GM12892 (cell line): ENCODE results near the gene LCE6A.

Experiments used
- POLR2A ChIP-seq: IDR thresholded peaks from 2 replicates; pipeline ENCODE4 v1.6.1; 2011; ENCODE audit warnings: low read depth, low read length, control low read depth
- POLR2AphosphoS5 ChIP-seq: IDR thresholded peaks from 2 replicates; pipeline ENCODE4 v1.6.1; 2011; ENCODE audit warnings: low read depth, low read length, control low read depth
- TAF1 ChIP-seq: IDR thresholded peaks from 2 replicates; pipeline ENCODE4 v1.6.1; 2011; ENCODE audit warnings: low read depth, mild to moderate bottlenecking, control low read depth, low read length, borderline replicate concordance

DNA sequence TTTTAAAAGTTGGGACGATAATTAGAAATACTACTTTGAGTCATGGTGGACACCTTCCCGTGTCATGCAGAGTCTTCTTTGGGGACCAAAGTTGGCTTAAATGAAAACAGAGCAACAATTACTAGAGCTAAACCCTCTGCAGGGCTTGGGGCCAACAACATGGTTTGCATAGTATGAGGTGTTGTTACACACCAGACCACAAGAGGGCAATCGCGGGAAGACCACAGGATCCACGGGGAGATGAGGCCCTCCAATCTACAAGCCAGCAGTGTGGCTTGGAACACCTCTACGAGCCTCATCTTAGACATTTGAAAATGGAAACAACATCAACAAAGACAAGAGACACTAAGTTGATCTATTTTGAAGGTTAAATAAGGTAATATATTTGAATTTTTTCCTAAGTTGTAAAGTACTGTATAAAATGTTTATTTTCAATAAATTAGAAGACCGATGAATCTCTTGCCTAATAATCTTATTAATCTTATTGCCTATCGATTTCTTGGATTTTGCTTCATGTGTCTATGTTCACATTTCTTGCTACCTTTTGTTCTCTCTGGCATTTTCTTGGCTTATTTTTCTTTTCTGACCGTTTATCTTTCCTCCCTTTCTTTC is 27.3 kb downstream of the LCE6A start:
- TF ChIP-seq POLR2AphosphoS5 (no peak), TAF1 (no peak), POLR2A (no peak)
